ENCODE data around the gene NPAS3.
A peak's percentile ranks its signal among the peaks of the same experiment; 100 is the strongest.

NPAS3 gene

DNA sequence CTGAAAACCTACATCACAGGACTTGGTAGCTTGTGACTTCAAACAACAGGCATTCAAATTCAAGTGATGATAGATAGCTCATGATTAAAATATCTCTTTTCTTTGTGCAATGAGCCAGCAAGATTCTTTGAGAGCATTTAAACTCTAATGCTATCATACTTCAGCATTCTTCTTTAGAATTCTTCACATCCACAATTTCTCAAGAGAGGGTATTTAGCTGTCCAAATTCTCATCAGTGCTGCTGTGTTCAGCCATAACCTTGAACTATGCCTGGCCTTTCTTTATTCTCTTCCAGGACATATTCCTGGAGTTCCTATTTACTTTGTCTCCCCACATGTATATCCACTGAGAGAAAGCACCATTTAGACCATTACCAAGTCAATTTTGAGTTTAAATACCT lies 691.1 kb downstream of the NPAS3 start:
- no peak overlapping the region for H3K27ac ChIP-seq
- TF ChIP-seq CTCF (conservative IDR thresholded peaks at IDR 0.05) = no peak

DNA sequence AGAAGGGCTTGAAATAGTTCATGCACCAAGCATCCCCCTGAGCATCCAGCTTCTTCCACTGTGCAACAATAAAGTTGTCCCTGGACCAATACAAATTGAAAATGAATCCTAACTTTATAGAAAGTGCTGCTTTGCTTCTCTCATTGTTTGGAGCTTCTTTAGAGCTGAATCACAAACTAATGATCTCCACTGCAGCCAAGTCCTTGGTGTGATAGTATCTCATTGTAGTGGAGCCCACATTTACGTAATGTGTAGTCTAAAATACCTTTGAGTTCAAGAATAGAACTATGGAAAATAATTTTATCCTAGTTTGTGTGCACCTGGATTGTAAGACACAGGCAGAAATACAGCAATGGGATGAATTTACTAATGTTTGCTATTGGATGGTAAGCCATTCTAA lies 692.3 kb downstream of the NPAS3 start:
- no peak for TF ChIP-seq CTCF (conservative IDR thresholded peaks at IDR 0.05)
- no peak overlapping the region for H3K27ac ChIP-seq

DNA sequence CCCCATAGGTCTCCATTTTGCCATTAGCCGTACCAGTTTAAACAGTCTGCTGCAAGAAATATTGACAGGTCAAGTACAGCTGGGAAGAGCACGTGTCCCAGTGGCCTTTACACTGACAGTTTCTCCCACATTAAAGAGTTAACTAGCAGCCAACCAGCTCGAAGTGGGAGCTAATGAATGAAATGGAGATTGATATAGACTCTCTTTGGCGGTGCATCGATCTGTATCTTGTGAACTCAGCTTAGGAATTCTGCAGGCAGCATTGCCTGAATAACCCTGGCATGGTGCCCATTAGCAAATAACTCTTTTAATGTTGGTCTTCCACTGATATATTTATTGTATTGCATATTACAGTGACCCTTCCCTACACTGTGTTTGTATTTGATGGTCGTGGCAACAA lies 692.8 kb downstream of the NPAS3 start:
- H3K27ac ChIP-seq = no peak overlapping the region
- no peak for TF ChIP-seq CTCF (conservative IDR thresholded peaks at IDR 0.05)

- H3K27ac ChIP-seq = no peak overlapping the region
- no peak for TF ChIP-seq CTCF (conservative IDR thresholded peaks at IDR 0.05)
Observed at GRCh38 chr14:33634631-33635030, 696.0 kb downstream of the NPAS3 start.

DNA sequence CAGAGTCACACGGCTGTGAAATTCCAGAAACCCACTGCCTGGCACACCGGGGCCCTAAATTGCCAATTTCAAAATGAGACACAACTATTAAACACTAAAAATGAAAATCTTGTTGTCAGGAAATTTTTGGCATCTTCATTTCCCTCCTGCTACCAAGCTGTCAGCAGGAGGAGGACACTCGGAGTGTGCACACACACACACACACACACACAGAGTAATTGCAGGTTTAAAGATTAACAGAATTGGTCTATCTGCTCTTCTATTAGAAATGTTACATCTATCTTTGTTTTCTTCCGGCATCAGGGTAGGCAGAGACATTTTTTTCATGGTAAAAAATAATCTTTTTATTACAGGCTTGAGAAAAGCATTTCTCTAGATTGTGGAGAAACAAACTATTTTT lies 698.0 kb downstream of the NPAS3 start:
- H3K27ac ChIP-seq = peak overlapping the region; percentile 18; the same call in 1 of the 2 replicates
- TF ChIP-seq CTCF (conservative IDR thresholded peaks at IDR 0.05) = no peak

GRCh38 chr14:33642080-33642479 lies 703.4 kb downstream of the NPAS3 start:
- H3K27ac ChIP-seq = no peak overlapping the region
- TF ChIP-seq CTCF (conservative IDR thresholded peaks at IDR 0.05) = no peak

DNA sequence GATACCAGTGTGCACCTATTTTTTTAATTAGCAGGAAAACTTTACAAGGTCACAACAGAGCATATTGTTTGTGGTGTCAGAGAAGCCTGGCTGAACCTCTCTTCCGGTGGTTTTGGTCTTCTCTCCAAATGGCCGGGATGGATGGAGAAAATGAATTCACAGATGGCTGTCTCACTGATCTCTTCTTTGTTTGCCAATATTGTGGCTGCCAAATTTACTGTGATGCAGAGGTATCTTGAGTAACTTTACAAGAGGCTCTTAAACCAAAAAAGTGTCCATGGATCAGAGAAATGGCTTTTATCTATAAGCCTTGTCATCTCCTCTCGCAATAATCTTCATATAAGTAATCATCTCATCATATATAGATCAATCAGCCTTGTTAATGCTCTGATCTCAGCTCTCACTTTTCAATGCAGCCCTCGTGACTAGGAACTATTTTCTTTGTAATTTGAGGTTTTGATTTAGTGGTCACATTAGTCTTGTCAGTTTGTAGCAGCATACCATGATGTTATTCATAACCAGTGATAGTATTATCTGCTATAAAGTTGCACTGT lies 704.1 kb downstream of the NPAS3 start:
- no peak overlapping the region for H3K27ac ChIP-seq

More for the DNA sequence above, 704.1 kb downstream of the NPAS3 start:
- TF ChIP-seq CTCF (conservative IDR thresholded peaks at IDR 0.05) = no peak

All from VCaP (cell line).